ENCODE data around the gene ERAP2.

The ERAP2 gene

DNA sequence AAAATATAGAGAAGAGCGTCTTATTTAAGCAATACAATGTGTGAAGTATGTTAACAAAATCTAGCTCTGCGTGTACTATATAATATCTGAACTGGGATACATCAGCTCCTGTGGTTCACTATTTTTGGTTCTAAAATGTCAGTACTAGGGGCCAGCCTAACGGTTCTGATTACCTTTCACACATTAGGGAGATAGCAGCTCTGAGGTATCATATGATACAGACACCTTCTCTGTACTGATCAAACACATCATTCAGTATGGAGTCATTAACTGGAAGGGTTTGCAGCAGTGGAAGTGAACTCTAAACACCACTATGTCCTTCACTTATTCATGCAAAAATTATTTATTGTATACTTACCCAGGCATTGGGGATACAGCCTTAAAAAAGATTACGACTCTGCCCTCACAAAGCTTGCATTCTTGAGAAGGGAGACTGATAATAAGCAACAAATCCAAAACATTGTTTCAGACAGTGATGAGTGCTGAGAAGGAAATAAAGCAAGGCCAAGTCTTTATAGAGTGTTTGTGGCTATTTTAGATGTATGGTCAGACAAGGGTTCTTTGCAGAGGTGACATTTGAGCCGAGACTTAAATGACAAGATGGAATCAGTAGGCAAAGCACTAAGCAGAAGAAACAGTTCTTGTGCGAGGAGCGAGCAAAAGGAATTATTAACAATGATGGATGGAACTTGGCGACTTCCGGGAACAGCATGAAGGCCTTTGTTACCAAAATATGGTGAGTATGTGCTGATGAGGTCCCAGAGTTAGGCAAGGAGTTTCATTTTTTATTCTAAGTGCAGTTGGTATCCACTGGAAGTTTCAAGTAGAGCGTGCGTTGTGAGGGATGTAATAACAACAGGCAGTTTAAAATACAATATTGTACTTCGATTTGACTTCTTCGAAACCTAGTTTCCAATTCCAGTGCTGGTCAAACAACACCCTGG lies 57.7 kb downstream of the ERAP2 start:
- no peak for DNase-seq

DNA sequence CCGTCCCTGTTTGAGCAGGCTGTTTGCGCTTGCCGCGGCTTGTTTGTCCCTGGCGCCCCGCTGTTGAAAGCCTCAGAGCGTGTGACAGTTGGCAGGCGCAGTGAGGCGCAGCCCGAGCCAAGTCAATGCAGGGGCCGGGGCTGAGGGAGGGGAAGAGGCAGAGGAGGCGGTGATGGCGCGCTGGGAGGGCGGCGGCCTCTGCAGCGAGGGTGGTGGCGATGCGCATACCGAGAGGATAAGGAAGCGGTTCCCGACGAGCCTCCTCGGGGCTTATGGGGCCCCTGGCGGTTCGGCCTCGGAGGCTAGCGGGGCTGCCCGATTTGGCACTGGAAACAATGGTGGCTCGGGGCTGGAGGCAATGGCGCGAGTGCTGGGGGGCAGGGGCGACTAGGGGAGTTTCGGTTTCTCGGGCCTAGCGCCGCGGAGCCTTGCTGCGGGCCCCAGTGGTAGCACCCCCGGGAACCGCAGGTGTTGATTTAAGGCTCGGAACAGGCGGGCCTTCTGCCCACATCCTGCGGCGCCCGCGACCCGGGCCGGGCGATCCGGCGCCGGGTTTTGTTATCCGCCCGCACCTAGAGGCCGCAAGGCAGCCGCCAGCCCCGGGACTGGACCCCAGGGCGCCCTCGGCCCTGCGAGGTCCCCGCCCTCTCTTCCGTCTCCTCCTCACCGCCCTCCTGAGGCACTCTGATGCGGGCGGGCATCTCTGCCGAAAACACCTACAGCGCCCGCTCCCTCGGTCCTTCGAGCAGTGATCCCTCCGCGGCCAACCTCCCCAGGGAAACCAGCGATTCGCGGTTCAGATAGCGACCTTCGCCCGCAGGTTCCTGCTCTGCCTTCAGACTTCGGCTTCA lies 58.6 kb downstream of the ERAP2 start:
- DNase-seq: peak; percentile 92

- peak; percentile 89 to 90 for DNase-seq
Measured at GRCh38 chr5:96935559-96936430, 59.5 kb downstream of the ERAP2 start, which contains the start of gene LNPEP. Gene LNPEP (plus strand): TSS chr5:96936080. CDS start chr5:96936156, 76 bp downstream.

DNA sequence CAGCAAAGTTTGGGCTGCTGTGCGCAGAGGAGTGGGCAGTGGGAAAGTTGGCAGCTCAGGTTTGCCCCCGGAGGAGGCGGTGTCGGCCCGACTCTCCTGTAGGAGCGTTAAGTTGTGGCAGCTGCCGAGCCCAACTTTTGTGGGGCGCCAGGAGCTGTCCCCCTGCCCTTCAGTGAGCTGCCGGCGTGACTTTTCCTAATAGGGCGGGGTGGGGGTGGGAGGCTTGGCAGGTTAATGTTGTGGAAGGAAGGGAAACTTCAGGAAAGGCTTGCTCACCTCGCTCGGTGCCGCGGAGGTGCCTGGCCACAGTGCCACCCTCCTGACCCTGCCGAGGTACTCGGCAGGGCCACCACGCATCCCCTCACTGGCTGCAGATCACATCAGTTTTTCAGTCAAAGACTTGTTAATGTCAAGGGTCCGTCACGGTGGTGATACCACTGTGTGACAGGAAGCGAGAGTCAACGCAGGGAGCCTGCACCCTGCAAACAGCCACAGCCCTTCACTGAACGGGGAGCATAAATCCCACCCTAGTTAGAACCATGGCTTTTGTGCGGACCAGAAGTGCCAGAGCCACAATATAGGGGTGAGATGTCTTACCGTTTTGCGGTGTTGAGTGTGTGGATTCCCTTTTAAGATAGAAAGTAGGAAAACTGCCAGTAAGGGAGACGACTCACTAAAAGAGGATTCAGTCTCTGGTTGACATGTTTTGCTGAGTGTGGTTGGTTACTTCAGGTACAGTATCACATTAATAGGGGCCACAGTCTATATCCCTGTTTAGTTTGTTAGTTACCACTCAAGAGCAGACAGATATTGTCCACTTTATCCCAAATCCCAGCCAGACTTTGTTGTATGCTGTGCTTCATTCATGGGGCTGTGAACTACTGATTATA lies 60.4 kb downstream of the ERAP2 start:
- DNase-seq: peak; percentile 30 to 32

- DNase-seq: no peak
Measured at GRCh38 chr5:96940586-96940985, 64.3 kb downstream of the ERAP2 start.

DNA sequence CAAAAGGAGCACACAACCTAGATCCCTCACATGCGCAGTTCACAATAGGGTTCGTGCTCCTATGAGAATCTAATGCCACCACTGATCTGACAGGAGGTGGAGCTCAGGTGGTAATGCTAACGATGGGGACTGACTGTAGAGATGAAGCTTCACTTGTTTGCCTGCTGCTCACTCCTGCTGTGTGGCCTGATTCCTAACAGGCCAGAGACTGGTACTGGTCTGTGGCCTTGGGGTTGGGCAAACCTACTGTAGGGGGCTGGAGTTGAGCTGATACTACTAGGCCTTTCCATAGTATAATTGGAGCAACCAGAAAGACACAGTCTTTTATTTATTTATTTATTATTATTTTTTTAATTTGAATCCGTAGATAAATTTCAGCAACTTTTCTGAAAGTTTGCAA lies 64.8 kb downstream of the ERAP2 start:
- DNase-seq: no peak

GRCh38 chr5:96942078-96942477 lies 65.8 kb downstream of the ERAP2 start:
- no peak for DNase-seq

GRCh38 chr5:96942911-96943310 lies 66.6 kb downstream of the ERAP2 start:
- no peak for DNase-seq

GRCh38 chr5:96943799-96944198 lies 67.5 kb downstream of the ERAP2 start:
- DNase-seq: no peak

GRCh38 chr5:96945144-96945897 lies 69.0 kb downstream of the ERAP2 start:
- no peak for DNase-seq

DNA sequence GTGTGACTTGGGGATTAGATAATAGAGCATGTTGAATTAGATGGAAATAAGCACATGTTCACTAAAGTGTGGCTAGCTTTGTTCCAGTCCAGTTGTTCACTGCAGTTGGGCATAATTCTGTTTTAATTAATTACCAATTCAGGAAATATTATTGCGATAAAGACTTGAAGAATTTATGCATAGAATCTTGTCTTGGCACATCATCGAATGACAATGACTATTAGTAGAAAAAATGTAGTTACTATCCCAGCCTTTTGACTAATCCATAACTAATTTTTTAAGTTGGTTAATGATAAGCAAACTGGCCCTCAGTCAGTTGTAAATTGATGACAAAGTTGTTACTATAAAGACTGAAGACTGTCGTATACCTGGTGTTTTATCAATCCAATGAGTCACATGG lies 70.1 kb downstream of the ERAP2 start:
- no peak for DNase-seq

GRCh38 chr5:96952118-96952750 lies 75.9 kb downstream of the ERAP2 start:
- DNase-seq: no peak

GRCh38 chr5:96952974-96953730 lies 76.9 kb downstream of the ERAP2 start:
- DNase-seq: no peak

DNA sequence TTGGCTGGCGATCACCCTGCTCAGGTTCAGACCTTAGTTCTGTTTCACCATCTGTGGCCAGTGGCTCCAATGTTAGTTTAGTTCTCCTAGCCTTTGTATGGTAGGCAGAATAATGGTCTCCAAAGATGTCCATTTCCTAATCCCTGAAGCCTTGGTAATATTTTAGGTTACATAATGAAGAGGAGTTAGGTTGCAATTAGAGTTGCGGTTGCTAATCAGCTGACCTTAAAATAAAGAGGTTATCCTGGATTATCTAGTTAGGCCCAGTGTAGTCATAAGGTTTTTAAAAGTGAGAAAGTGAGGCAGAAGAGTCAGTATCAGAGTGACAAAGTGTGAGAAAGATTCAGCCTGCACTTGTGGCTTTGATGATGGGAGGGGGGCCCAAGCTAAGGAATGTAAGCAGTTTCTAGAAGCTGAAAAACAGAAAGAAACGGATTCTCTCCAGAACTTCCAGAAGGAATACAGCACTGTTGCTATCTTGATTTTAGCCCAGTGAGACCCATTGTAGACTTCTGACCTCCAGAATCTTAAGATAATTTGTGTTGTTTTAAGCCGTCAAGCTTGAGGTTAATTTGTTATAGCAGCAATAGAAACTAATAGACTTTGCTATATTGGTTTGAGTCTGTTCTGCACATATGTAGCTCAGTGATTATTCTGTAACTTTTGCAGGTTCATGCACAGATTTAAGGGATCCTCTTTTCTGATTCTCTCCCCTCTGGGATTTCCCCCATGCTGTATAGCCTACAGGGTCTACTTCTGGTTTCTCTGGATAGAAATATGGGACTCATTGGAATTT lies 81.2 kb downstream of the ERAP2 start:
- peak in 1 of 2 donors; percentile 35 for DNase-seq

GRCh38 chr5:96958977-96959376 lies 82.7 kb downstream of the ERAP2 start:
- no peak for DNase-seq

DNA sequence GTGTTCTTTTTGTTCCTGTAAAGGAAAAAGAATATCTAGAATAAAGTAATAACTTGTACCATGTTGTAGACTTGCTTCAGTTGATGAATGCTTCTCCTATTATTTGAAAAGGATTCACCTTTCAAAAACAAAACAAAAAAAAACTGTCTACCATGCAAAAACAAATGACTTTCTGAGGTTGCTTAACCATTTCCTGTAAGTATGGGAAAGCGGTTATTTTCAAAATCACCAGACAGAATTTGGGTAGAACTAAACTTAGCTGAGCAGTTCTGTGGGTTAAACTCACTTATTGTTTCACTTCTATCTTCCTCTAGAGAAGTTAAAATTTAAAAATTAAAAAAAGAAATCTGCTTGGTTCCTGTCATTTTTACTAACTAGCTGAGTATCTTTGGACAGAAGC lies 84.8 kb downstream of the ERAP2 start:
- DNase-seq: no peak

DNA sequence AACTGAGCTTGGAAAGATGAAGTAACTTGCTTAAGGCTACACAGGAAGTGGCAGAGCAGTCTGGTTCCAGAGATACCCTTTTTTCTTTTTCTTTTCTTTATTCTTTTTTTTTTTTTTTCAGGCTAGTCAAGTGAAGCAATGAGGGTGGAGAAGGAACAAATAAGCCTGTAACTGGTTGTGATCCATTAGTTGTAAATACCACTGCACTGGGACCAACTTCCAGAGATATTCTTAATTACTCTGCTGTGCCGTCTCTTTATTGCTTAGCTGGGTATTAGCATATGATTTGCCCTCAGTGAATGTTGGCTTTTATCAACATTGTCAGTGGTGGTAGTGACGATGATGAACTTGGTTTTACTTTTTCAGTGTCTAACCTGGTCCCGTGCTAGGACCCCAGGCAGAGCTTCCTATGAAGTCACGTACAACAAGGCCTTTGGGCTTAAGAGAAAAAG lies 86.3 kb downstream of the ERAP2 start:
- DNase-seq: no peak

DNA sequence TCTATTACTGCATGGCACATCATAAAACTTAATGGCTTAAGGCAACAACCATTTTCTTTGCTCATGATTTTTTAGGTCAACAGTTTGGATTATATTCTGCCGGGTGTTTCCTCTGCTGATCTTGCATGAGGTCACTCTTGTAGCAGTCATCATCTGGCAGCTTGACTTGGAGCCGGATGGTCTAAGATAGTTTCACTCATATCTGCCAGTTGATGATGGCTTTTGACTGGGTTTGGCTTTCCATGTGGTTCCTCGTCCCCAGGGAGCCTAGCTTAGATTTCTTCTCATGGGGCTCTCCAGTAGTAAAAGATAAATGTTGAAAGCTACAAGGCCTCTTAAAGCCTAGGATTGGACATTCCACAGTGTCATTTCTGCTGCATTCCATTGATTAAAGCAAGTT lies 87.0 kb downstream of the ERAP2 start:
- DNase-seq: no peak

GRCh38 chr5:96966801-96967200 lies 90.5 kb downstream of the ERAP2 start:
- DNase-seq: no peak
